H1 (cell line): ENCODE data around the gene SSNA1. TPM values are rescaled to one million over a fixed set of nuclear protein-coding genes. Genes with fewer than 3 reads are reported as not detected.
A peak's percentile ranks its signal among the peaks of the same experiment; 100 is the strongest.

ENCODE experiments used
- BACH1 ChIP-seq: IDR thresholded peaks from 2 replicates; pipeline ENCODE4 v1.6.1; 2012; ENCODE audit warnings: low read length, improper control_type of control experiment
- CBX8 ChIP-seq: fragments of 300-800, 300-1000 bp; sonication (generic); IDR thresholded peaks from 2 replicates; pipeline ENCODE4 v1.7.1; 2016; ENCODE audit warnings: low read depth, low read length, borderline replicate concordance
- EP300 ChIP-seq, 2 experiments: IDR thresholded peaks; 1 replicate in 1 of 2; 2 replicates in 1 of 2; pipeline ENCODE4 v1.6.1; 2011 to 2012; ENCODE audit warnings: low read depth in 2 of 2, low read length in 2 of 2, mild to moderate bottlenecking in 2 of 2, borderline replicate concordance in 1 of 2, inconsistent platforms in 1 of 2, moderate library complexity in 1 of 2
- EZH2 ChIP-seq: fragments of 200-600 bp; sonication (generic); IDR thresholded peaks from 2 replicates; pipeline ENCODE4 v1.7.1; 2012; ENCODE audit warnings: low read depth, mild to moderate bottlenecking, moderate library complexity, low read length, inconsistent platforms; ENCODE audit not compliant: severe bottlenecking
- NRF1 ChIP-seq: IDR thresholded peaks from 2 replicates; pipeline ENCODE4 v1.6.1; 2011; ENCODE audit warnings: mild to moderate bottlenecking, low read depth, low read length, improper control_type of control experiment
- TBP ChIP-seq: IDR thresholded peaks from 2 replicates; pipeline ENCODE4 v1.6.1; 2011; ENCODE audit warnings: low read depth, low read length, improper control_type of control experiment
- polyA plus RNA-seq, 7 experiments: library from polyadenylated mRNA; depleted of rRNA in 3 of 7; stranded (reverse) in 5 of 7; unstranded in 2 of 7; fragments of >200 nt in 5 of 7; fragments of 200-250 nt in 2 of 7; gene quantifications; 1 replicate in 5 of 7; 2 replicates in 1 of 7; 4 replicates in 1 of 7; pipeline versions ENCODE4 v1.2.1 to v1.2.3, GENCODE V29; 2011 to 2013; ENCODE audit warnings: missing spikeins in 2 of 7, mixed read lengths in 2 of 7
- total RNA-seq: library from RNA; stranded (reverse); fragmentation: NEBNext Ultra II Directional; extraction: Animal tissue kit (Norgen Biotek cat#: 25700); gene quantifications from 2 replicates; pipeline ENCODE4 v1.2.1, GENCODE V29; 2021
- TF ChIP-seq, protein P1 (sequence below): IDR thresholded peaks from 2 replicates; pipeline ENCODE4 v1.6.1; 2012; ENCODE audit warnings: inconsistent platforms

SSNA1 gene
- total and polyA plus RNA-seq, 2 of the 8 experiments (the other 6 are each of a cell fraction or from before 2014, with no cell fraction given) = 87.3 to 157 TPM

- TF ChIP-seq EZH2 (peak; percentile 79), EP300 (IDR thresholded peaks at IDR 0.05; ENCODE audit: borderline replicate concordance in 1 of 2, low read depth in 2 of 2, low read length in 2 of 2) (no peak), TBP (no peak), NRF1 (no peak), CBX8 (no peak), BACH1 (no peak)
- TF ChIP-seq, protein P1, sequence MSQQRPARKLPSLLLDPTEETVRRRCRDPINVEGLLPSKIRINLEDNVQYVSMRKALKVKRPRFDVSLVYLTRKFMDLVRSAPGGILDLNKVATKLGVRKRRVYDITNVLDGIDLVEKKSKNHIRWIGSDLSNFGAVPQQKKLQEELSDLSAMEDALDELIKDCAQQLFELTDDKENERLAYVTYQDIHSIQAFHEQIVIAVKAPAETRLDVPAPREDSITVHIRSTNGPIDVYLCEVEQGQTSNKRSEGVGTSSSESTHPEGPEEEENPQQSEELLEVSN = 0 out of 2 replicates have a peak, but pooled peaks have one; percentile 27
Measured at GRCh38 chr9:137168573-137168903, 19.9 kb upstream of the SSNA1 start (continued).
